Measurements from ENCODE around the gene SAP30L. TPM values are rescaled to one million over a fixed set of nuclear protein-coding genes. Genes with fewer than 3 reads are reported as not detected.
A peak's percentile ranks its signal among the peaks of the same experiment; 100 is the strongest.

SAP30L gene
- total RNA-seq, 4 donors from 2014 or later, result 16.1 to 66.6 (median 36.2) TPM

- 68% methylated on average over 5 of the region's 5 CpGs for WGBS
Observed at GRCh38 chr5:154466147-154466546, 20.4 kb downstream of the SAP30L start.

GRCh38 chr5:154466671-154467070 is 20.9 kb downstream of the SAP30L start:
- Histone ChIP-seq H3K9me3 (no peaks in the 10 kb centered on the region), H3K27ac (no peak overlapping the region), H3K36me3 (no peaks in the 10 kb centered on the region), H3K27me3 (peaks cover 30% of the 10 kb centered on the region), H3K4me1 (peaks cover 10% of the 10 kb centered on the region), H3K4me3 (no peak overlapping the region)
- no peak for TF ChIP-seq CTCF (IDR thresholded peaks at IDR 0.05)
- no peak for TF ChIP-seq EP300 (IDR thresholded peaks at IDR 0.05)
- TF ChIP-seq POLR2A (IDR thresholded peaks at IDR 0.05), result no peak
- no peak for TF ChIP-seq POLR2AphosphoS5 (IDR thresholded peaks at IDR 0.05)
- WGBS, result 84% methylated on average over 5 of the region's 5 CpGs
- DNase-seq (ENCODE audit: low spot score in 2 of 2), result no peak

More at GRCh38 chr5:154466147-154466546, 20.4 kb downstream of the SAP30L start:
- no peak for TF ChIP-seq EP300 (IDR thresholded peaks at IDR 0.05)
- TF ChIP-seq CTCF (IDR thresholded peaks at IDR 0.05), result no peak
- no peak for TF ChIP-seq POLR2AphosphoS5 (IDR thresholded peaks at IDR 0.05)
- TF ChIP-seq POLR2A (IDR thresholded peaks at IDR 0.05), result no peak
- DNase-seq (ENCODE audit: low spot score in 2 of 2), result no peak
- no peak overlapping the region for H3K4me3 ChIP-seq
- H3K27ac ChIP-seq, result no peak overlapping the region
- H3K4me1 ChIP-seq, result peaks cover 6% of the 10 kb centered on the region
- H3K36me3 ChIP-seq, result no peaks in the 10 kb centered on the region
- H3K27me3 ChIP-seq, result peaks cover 24% of the 10 kb centered on the region
- no peaks in the 10 kb centered on the region for H3K9me3 ChIP-seq

- DNase-seq (ENCODE audit: low spot score in 2 of 2), result peak in 1 of 2 donors; percentile 83
- TF ChIP-seq POLR2AphosphoS5 (IDR thresholded peaks at IDR 0.05) (no peak), CTCF (IDR thresholded peaks at IDR 0.05) (peak; percentile 53 to 90), EP300 (IDR thresholded peaks at IDR 0.05) (no peak)
- H3K36me3 ChIP-seq, result no peaks in the 10 kb centered on the region
- H3K27me3 ChIP-seq, result peaks cover 41% of the 10 kb centered on the region
- WGBS, result 41% methylated on average over 18 of the region's 18 CpGs
- peaks cover 10% of the 10 kb centered on the region for H3K4me1 ChIP-seq
- no peak overlapping the region for H3K27ac ChIP-seq
- no peaks in the 10 kb centered on the region for H3K9me3 ChIP-seq
- no peak overlapping the region for H3K4me3 ChIP-seq
Observed at GRCh38 chr5:154467655-154468354, 22.0 kb downstream of the SAP30L start.

- Histone ChIP-seq H3K36me3 (no peaks in the 10 kb centered on the region), H3K4me3 (no peak overlapping the region), H3K27me3 (peaks cover 64% of the 10 kb centered on the region), H3K27ac (no peak overlapping the region), H3K4me1 (peaks cover 29% of the 10 kb centered on the region), H3K9me3 (no peaks in the 10 kb centered on the region)
- no peak for DNase-seq (ENCODE audit: low spot score in 2 of 2)
- 89% methylated on average over 2 of the region's 2 CpGs for WGBS
- no peak for TF ChIP-seq EP300 (IDR thresholded peaks at IDR 0.05)
- no peak for TF ChIP-seq POLR2AphosphoS5 (IDR thresholded peaks at IDR 0.05)
- TF ChIP-seq POLR2A (IDR thresholded peaks at IDR 0.05), result no peak
- TF ChIP-seq CTCF (IDR thresholded peaks at IDR 0.05), result no peak
Observed at GRCh38 chr5:154470137-154470536, 24.3 kb downstream of the SAP30L start.

- Histone ChIP-seq H3K9me3 (no peaks in the 10 kb centered on the region), H3K36me3 (no peaks in the 10 kb centered on the region), H3K27ac (no peak overlapping the region), H3K4me3 (no peak overlapping the region), H3K27me3 (peaks cover 75% of the 10 kb centered on the region), H3K4me1 (peaks cover 40% of the 10 kb centered on the region)
- WGBS, result 40% methylated on average over 11 of the region's 11 CpGs
- no peak for TF ChIP-seq POLR2A (IDR thresholded peaks at IDR 0.05)
- TF ChIP-seq POLR2AphosphoS5 (IDR thresholded peaks at IDR 0.05), result no peak
- TF ChIP-seq CTCF (IDR thresholded peaks at IDR 0.05), result no peak
- TF ChIP-seq EP300 (IDR thresholded peaks at IDR 0.05), result no peak
- DNase-seq (ENCODE audit: low spot score in 2 of 2), result no peak
Observed at GRCh38 chr5:154470947-154471870, 25.4 kb downstream of the SAP30L start.
